Neutrophil (primary cell): Measurements from ENCODE around the gene L2HGDH.

Experiments used
- H3K27ac ChIP-seq: fragments of 200-600 bp; sonication (generic); 2 replicates; pipeline ENCODE4 v1.5.1; 2016; ENCODE audit warnings: mild to moderate bottlenecking, moderate library complexity
- H3K27me3 ChIP-seq: fragments of 200-600 bp; sonication (generic); 2 replicates; pipeline ENCODE4 v1.6.0; 2016; ENCODE audit warnings: mild to moderate bottlenecking
- H3K36me3 ChIP-seq: fragments of 200-600 bp; sonication (generic); 2 replicates; pipeline ENCODE4 v1.5.1; 2017
- H3K4me1 ChIP-seq, 2 experiments: fragments of 200-600 bp in 1 of 2; sonication (generic) in 1 of 2; 1 replicate in 1 of 2; 2 replicates in 1 of 2; pipeline versions ENCODE4 v1.5.1 to v1.6.1; 2013 to 2016; ENCODE audit warnings: low read depth in 1 of 2, low read length in 1 of 2, mild to moderate bottlenecking in 1 of 2, moderate library complexity in 1 of 2; ENCODE audit not compliant: control insufficient read depth in 1 of 2, insufficient read depth in 1 of 2
- H3K4me3 ChIP-seq, 2 experiments: fragments of 200-600 bp in 1 of 2; sonication (generic) in 1 of 2; 1 replicate in 1 of 2; 2 replicates in 1 of 2; pipeline ENCODE4 v1.5.1; 2013 to 2016; ENCODE audit warnings: low read depth in 1 of 2, low read length in 1 of 2, mild to moderate bottlenecking in 1 of 2, moderate library complexity in 1 of 2
- H3K9me3 ChIP-seq: fragments of 200-600 bp; sonication (generic); 2 replicates; pipeline ENCODE4 v1.5.1; 2016
- CTCF ChIP-seq: fragments of 200-600 bp; sonication (generic); IDR thresholded peaks from 2 replicates; pipeline ENCODE4 v1.5.1; 2016; ENCODE audit warnings: antibody characterized with exemption

L2HGDH gene

GRCh38 chr14:50230401-50230700, 81.7 kb downstream of the L2HGDH start:
- peaks cover 46 to 53% of the 10 kb centered on the region in 2 experiments for H3K4me1 ChIP-seq
- peak overlapping the region; percentile 86 to 91 for H3K4me3 ChIP-seq

GRCh38 chr14:50229681-50230080, 82.3 kb downstream of the L2HGDH start:
- no peak for TF ChIP-seq CTCF
- H3K4me1 ChIP-seq, result peaks cover 48 to 58% of the 10 kb centered on the region in 2 experiments
- peak overlapping the region; percentile 86 to 91 for H3K4me3 ChIP-seq
- H3K36me3 ChIP-seq, result no peaks in the 10 kb centered on the region
- H3K9me3 ChIP-seq, result no peaks in the 10 kb centered on the region
- H3K27me3 ChIP-seq, result no peaks in the 10 kb centered on the region
- peak overlapping the region; percentile 97 for H3K27ac ChIP-seq

More at GRCh38 chr14:50230401-50230700, 81.7 kb downstream of the L2HGDH start:
- Histone ChIP-seq H3K36me3 (no peaks in the 10 kb centered on the region), H3K27me3 (no peaks in the 10 kb centered on the region), H3K9me3 (no peaks in the 10 kb centered on the region), H3K27ac (peak overlapping the region; percentile 97)
- TF ChIP-seq CTCF, result no peak

GRCh38 chr14:50228313-50228712, 83.7 kb downstream of the L2HGDH start:
- H3K27ac ChIP-seq, result peak overlapping the region; percentile 97
- peaks cover 48 to 58% of the 10 kb centered on the region in 2 experiments for H3K4me1 ChIP-seq
- H3K4me3 ChIP-seq, result peak overlapping the region; percentile 86 to 91
- H3K9me3 ChIP-seq, result no peaks in the 10 kb centered on the region
- TF ChIP-seq CTCF, result no peak
- H3K36me3 ChIP-seq, result no peaks in the 10 kb centered on the region
- no peaks in the 10 kb centered on the region for H3K27me3 ChIP-seq

GRCh38 chr14:50225974-50226297, 86.1 kb downstream of the L2HGDH start:
- Histone ChIP-seq H3K4me1 (peaks cover 37 to 53% of the 10 kb centered on the region in 2 experiments), H3K36me3 (no peaks in the 10 kb centered on the region), H3K27ac (peak overlapping the region; percentile 76), H3K27me3 (no peaks in the 10 kb centered on the region), H3K4me3 (no peak overlapping the region), H3K9me3 (no peaks in the 10 kb centered on the region)
- TF ChIP-seq CTCF, result no peak

GRCh38 chr14:50225067-50225973, 86.7 kb downstream of the L2HGDH start:
- Histone ChIP-seq H3K4me3 (no peak overlapping the region), H3K4me1 (peaks cover 37 to 53% of the 10 kb centered on the region in 2 experiments), H3K9me3 (no peaks in the 10 kb centered on the region), H3K36me3 (no peaks in the 10 kb centered on the region), H3K27me3 (no peaks in the 10 kb centered on the region), H3K27ac (peak overlapping the region; percentile 76)
- no peak for TF ChIP-seq CTCF
